ENCODE data around the gene COL23A1. TPM values are rescaled to one million over a fixed set of nuclear protein-coding genes. Genes with fewer than 3 reads are reported as not detected.
A peak's percentile ranks its signal among the peaks of the same experiment; 100 is the strongest.
"Not testable (repeated sequence)": the region's sequence is repeated elsewhere in the genome, so short reads cannot be mapped to it uniquely, and the experiment has no call there.

COL23A1 gene
- total RNA-seq, 1 donor from 2014 or later: 0.40 TPM

GRCh38 chr5:178509491-178510057, 80.6 kb downstream of the COL23A1 start:
- no peak for DNase-seq (ENCODE audit: low read depth)

GRCh38 chr5:178507151-178507932, 82.9 kb downstream of the COL23A1 start:
- no peak for DNase-seq (ENCODE audit: low read depth)

- no peak for DNase-seq (ENCODE audit: low read depth)
These were observed 84.4 kb downstream of the COL23A1 start for GRCh38 chr5:178505639-178506407.

GRCh38 chr5:178504340-178504960, 85.7 kb downstream of the COL23A1 start:
- no peak for DNase-seq (ENCODE audit: low read depth)

- peak; percentile 9 for DNase-seq (ENCODE audit: low read depth)
These were observed 87.6 kb downstream of the COL23A1 start for GRCh38 chr5:178502401-178503100.

GRCh38 chr5:178499352-178499751, 90.8 kb downstream of the COL23A1 start:
- peak; percentile 7 for DNase-seq (ENCODE audit: low read depth)

- DNase-seq (ENCODE audit: low read depth): no peak
These were observed 93.6 kb downstream of the COL23A1 start for GRCh38 chr5:178496642-178497041.

GRCh38 chr5:178496214-178496613, 94.0 kb downstream of the COL23A1 start:
- no peak for DNase-seq (ENCODE audit: low read depth)

- no peak for DNase-seq (ENCODE audit: low read depth)
These were observed 94.5 kb downstream of the COL23A1 start for GRCh38 chr5:178495706-178496105.

- no peak for DNase-seq (ENCODE audit: low read depth)
These were observed 97.9 kb downstream of the COL23A1 start for GRCh38 chr5:178492278-178492677.

- no peak for DNase-seq (ENCODE audit: low read depth)
These were observed 99.1 kb downstream of the COL23A1 start for GRCh38 chr5:178490935-178491652.

- DNase-seq (ENCODE audit: low read depth): peak; percentile 26
These were observed 100.8 kb downstream of the COL23A1 start for GRCh38 chr5:178489271-178489976.

- no peak for DNase-seq (ENCODE audit: low read depth)
These were observed 101.5 kb downstream of the COL23A1 start for GRCh38 chr5:178488696-178489095.

GRCh38 chr5:178487911-178488600, 102.1 kb downstream of the COL23A1 start:
- no peak for DNase-seq (ENCODE audit: low read depth)

GRCh38 chr5:178486878-178487512, 103.2 kb downstream of the COL23A1 start:
- not testable (repeated sequence) for DNase-seq (ENCODE audit: low read depth)

GRCh38 chr5:178486239-178486641, 104.0 kb downstream of the COL23A1 start:
- no peak for DNase-seq (ENCODE audit: low read depth)

GRCh38 chr5:178483620-178484019, 106.6 kb downstream of the COL23A1 start:
- no peak for DNase-seq (ENCODE audit: low read depth)

- DNase-seq (ENCODE audit: low read depth): no peak
These were observed 110.9 kb downstream of the COL23A1 start for GRCh38 chr5:178479261-178479660.

GRCh38 chr5:178478370-178478769, 111.8 kb downstream of the COL23A1 start:
- DNase-seq (ENCODE audit: low read depth): no peak

Data from renal cortical epithelial cell (primary cell).